NK-92 (cell line): Measurements from ENCODE around the gene ZAP70.
A peak's percentile ranks its signal among the peaks of the same experiment; 100 is the strongest.

Experiments used
- DNase-seq: peaks from one replicate; lab custom pipeline; 2025; ENCODE audit not compliant: unreplicated experiment; lab: John Stamatoyannopoulos, UW

Gene ZAP70

GRCh38 chr2:97715951-97716694, 2.7 kb downstream of the ZAP70 start:
- DNase-seq, result no peak

DNA sequence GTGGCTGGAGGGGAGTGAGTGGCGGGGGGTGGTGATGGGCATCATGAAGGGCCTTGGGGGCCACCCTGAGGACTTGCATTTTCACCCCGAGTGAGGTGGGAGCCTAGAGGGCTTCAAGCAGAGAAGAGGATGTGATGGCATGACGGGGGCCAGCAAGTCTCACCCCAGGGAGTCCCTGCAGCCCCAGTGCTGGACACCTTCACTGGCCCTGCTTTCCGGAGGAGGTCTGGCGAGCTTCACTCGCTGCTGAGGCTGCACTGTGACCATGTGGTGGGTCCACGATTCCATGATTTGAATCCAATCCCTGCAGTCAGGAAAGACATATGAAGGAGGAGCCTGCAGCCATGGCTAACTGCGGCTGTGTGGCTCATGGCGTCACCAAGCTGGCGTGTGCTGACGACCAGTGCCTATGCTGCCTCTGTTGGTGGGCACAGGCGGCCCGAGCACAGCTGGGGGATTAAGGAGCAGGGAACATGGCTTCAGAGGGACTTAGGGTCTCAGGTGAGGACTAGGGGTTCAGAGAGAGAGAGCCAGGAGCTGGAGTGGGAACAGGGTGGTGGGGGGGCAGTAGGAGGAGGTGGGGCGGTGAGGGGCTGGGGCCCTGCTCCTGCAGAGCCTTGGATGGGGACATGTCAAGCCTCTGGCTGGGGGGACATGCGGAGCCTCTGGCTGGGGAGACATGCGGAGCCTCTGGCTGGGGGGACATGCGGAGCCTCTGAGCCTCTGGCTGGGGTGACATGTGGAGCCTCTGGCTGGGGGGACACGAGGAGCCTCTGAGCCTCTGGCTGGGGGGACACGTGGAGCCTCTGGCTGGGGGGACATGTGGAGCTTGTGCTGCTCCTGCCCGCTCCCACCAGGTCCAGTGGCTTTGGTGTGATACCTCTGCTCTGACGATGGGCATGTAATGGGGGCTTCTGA, 3.6 kb downstream of the ZAP70 start:
- DNase-seq, result no peak

- no peak for DNase-seq
Measured at GRCh38 chr2:97717613-97717995, 4.2 kb downstream of the ZAP70 start.

DNA sequence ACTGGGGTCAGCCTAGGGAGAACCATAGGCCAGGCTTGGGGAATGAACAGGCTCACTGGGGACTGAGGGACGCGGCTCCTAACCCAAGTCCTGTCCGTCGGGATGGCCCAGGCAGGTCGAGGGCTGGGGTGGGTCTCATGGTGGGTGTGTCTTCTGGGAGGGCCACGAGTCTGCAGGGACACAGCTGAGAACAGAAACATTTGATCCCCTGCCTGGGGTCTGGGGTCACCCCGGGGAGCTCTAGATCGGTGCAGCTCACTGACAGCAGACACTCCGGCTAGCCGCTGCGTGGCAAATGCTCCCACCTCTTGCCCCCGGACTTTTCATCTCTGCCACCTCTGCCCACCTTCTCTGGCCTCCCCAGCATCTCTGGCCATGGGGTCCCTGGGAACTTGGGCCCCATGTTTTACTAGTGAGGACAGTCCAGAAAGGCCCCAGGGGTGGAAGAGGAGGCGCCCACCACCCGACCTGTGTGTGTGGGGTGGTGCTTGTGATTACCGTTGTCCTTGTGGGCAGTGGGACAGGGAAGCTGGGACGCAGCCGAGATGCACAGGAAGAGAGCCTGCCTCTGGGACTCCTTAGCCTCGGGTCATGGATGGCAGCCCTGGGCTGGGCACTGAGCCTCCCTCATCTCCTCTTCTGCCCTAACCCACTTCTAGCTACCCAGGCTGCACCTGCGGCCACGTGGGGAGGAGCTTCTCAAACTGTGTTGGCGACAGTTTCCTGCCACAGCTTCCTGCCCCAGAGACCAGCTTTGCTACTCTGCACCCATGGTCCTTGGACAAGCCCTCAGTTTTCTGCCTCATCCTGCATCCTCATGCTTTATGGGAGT, 4.9 kb downstream of the ZAP70 start:
- DNase-seq, result peak; percentile 9

GRCh38 chr2:97718942-97719341, 5.6 kb downstream of the ZAP70 start:
- DNase-seq, result no peak

- no peak for DNase-seq
Measured at GRCh38 chr2:97719362-97720155, 6.2 kb downstream of the ZAP70 start.

DNA sequence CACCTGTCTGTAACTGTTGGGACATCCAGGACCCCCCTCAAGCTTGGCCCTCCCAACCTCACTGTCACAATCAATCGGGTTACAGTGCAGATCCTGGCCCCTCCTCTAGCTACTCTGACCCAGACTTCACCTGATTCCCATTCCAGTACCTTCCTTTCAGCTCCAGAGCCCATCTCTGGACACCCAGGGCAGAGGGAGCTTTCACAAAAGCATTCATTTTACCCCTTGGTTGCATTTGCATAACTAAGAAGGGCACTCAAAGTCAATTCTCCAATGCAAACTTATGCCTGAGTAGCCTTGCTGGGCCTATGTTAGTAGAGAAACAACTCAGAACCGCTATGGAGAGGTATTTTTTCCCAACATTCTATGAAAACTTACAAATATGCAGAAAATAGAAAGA, 7.4 kb downstream of the ZAP70 start:
- no peak for DNase-seq

- no peak for DNase-seq
Measured at GRCh38 chr2:97722227-97722626, 8.9 kb downstream of the ZAP70 start.

DNA sequence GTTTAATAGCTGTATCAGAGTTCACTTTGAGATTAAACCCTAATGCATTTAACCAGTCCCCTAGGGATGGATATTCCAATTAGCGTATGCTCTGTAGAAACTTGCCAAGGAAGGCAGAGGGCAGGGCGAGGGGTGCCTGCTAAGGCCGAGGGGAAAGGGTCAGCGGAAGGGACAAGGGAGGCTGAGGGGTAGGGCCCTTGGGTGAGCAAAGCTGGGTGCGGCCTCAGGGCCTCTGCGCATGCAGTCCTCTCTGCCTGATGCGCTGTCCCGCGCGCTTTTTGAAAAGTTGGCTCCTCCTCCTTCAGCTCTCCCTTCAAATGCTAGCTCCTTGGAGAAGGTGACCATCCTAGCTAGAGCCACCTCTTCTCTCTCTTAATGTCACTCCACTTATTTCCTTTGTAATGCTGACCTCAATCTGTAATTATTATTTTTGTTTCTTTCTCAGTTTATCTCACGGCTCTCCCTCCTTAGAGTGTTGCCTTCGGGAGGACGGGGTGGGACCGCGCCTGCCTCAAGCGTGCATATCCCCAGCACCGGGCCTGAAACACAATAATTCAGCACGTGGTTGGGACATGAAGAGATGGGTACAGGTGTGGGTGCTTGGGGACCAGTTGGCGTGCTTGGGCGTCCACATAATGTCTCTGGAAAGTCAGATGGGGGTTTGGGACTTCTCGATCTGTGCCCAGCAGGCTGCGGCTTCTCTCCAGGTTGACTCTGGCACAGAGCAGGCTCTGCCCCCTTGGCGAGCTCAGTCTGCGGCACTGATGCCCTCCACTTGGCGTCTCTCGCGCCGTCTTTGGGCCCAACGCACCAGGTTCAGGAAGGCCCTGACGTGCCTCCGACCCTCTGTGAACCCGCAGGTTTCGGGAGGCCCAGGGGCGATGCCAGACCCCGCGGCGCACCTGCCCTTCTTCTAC, 10.0 kb downstream of the ZAP70 start:
- no peak for DNase-seq

- no peak for DNase-seq
Measured at GRCh38 chr2:97724073-97724410, 10.7 kb downstream of the ZAP70 start.

GRCh38 chr2:97724501-97724900, 11.1 kb downstream of the ZAP70 start:
- no peak for DNase-seq

DNA sequence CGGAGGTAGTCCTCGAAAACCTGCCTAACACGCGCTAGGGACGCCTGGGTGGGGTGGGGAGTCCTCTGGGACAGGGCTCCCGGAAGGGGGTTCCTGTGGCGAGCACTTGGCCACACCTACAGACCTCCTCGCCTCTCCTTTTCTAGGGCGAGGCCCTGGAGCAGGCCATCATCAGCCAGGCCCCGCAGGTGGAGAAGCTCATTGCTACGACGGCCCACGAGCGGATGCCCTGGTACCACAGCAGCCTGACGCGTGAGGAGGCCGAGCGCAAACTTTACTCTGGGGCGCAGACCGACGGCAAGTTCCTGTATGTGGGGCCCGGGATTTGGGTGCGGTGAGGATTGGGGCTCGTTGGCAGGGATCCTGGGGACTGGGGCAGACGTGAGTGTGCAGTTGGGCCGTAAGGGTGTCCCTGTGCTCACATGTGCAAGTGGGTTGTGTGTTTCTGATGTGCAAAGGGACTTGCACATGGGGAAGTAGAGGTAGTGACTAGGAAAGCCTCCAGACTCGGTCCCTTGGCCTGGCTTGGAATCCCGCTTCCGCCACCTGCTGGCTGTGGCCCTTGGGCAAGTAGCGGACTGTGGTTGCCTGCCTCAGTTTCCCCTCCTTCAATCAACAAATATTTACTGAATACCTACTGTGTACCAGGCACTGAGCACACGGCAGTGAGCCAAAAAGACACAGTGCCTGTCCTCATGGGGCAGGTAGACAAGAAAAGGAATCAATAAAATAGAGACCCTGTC, 11.7 kb downstream of the ZAP70 start:
- DNase-seq, result no peak

DNA sequence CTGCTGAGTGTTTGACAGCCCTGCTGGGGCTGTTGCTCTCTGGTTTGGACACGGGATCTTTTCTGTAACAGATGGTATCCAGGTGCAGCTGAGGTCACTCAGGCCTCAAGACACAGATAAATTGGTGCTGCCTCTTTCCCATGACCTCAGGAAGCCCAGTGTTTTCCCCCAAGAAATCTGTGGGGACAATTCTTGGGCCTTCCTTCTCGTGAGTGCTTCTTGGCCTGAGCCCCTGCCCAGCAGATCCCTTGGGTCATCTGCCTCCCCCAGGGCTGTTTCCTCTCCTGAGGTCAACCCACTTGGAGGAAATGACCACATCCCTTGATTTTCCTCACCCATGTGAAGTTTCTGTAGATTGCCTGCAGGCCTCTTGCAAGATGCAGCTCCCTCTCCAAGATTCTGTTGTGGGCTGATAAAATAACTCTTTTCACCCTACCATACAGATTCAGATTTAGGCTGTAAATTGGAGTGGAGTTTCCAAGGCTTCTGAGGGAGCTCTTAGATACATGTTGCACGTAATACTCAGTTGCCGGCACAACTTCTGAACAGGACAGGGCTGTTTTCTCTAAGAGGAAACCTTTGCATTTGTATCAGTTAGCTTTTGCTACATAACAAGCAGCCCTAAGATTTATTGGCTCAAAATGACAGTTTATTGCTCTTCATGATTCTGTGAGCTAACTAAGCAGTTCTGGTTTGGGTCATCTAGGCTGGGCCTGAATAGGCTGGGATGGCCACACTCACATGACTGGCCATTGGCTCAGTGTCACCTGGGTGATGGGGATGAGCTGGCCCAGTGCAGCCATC, 13.1 kb downstream of the ZAP70 start:
- DNase-seq, result no peak

DNA sequence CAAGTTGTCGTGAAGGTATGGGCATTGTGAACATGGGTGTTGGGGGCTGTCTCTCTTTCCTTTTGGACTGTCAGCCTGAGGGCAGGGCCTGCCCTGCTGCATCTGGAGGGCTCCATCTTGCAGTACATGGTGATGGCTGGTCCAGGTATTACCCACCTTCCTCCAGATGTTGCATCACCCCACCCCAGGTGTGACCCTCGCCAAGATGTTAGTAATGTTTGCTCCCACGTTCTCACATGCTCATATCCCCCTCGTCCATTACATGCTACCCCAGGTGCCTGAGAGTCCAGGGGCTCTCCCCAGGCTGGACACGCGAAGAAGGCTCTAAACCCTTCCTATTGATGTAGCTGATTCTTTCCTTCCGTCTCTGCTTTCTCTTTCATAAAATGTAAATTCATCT, 13.9 kb downstream of the ZAP70 start:
- no peak for DNase-seq

DNA sequence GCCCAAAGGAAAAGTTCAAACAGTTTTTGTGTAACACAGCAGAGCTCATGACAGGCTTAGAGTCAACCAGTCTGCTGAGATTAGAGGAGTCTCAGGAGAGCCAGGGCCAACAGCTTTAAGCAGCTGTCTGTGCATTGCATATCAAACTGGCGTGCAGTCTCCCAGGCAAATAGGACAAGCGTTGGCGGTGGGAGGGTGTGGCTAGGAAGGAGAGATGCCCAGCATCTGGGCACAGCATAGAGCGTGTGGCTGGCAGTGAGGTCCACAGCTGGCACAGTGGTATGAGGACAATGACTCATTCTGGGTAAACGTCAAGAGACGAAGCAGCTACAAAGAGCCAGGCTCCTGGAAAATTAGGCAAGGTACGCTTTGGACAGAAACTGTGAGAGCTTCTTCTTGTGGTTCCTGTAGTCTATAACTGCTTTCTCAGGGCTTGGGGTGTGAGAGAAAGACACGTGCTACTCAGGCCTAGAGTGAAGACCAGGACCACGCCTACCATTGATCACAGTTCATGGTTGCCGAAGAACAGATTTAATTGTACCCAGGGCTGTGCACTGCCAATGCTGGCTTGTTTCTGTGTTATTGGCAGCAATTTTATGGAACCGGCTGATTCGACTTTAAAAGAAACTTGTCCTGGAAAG, 14.8 kb downstream of the ZAP70 start:
- no peak for DNase-seq

- no peak for DNase-seq
Measured at GRCh38 chr2:97730245-97730644, 16.9 kb downstream of the ZAP70 start.

- DNase-seq, result no peak
Measured at GRCh38 chr2:97731274-97732020, 18.1 kb downstream of the ZAP70 start.
